Putamen (tissue), 1 donor: ENCODE measurements around the gene RNFT2.

ENCODE experiments used
- DNase-seq: peaks from one replicate; pipeline ENCODE4 v3.0.0-alpha.2; 2016; ENCODE audit warnings: low spot score

RNFT2 gene

DNA sequence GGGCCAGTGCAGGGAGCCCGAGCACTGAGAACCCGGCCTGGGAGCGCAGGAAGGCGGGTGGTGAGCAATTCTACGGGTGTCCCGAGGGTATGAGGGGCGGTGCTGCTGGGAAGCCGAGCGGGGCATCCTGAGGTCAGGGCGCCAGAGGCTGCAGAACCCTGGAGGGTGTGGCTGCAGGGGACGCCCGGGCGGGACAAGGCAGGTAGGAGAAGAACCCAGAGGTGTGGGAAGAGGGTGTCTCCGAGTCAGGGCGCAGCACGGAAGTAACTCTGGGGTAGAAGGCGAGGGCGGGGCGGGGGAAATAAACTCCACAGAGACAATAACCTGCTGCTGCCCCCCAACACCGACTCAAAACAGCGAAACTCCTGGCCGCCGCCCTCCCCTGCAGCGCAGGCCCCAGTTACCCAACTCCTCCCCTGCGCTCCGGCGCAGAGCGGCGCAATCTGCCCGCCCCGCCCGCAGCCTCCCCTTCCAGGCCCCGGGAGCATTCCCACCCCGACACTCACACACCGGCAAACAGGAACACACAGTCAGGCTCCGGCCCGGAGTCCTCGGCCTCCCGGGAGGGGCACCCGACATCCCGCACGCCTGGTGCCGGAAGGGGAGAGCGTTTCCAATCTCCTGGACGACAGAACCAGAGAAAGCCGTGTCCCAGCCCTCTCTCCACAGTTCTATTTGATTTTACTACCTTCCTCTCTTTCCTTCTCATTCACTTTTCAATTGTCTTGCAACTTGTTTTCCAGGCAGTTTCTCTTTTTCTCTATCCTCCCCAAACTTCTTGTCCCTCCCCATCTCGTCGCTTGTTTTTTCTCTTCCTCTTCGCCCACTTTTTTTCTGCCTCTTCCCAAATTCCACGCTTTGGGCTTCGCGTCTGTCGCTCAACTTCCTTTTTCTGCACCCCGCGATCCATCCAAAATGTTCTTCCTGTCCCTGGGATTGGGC lies 140.7 kb downstream of the RNFT2 start:
- DNase-seq, result no peak

DNA sequence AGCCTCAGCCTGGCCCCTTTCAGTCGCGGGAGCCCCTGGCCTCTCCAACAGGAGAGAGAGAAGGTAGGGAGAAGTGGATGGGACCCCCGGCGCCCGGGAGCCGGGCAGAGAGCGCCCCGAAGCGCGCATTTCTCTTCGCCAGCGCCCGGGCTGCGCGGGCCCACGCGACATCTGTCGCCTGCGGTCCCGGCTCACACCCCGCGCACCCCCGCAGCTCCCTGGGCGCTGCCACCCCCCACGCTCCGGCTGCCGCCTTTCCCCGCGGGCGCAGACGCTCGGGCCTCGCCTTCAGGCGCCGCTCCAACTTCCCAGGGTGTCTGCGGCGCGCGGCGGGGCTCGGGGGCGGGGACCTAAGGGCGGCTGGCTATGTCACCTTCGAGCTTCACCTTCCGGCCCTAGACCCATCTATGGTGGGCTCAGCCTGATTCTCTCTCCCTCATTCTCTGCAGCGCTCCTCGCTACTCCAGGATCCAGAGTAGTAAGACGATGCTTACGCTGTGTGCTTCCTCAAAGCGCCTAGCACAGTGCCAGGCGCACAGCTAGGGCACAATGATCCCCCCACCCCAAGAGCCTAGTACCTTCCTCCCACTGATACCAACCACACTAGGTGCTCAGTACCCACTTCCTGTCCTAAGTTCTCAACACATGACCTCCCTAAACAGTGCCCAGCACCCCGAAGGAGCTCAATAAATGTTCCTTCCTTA lies 141.5 kb downstream of the RNFT2 start:
- no peak for DNase-seq

DNA sequence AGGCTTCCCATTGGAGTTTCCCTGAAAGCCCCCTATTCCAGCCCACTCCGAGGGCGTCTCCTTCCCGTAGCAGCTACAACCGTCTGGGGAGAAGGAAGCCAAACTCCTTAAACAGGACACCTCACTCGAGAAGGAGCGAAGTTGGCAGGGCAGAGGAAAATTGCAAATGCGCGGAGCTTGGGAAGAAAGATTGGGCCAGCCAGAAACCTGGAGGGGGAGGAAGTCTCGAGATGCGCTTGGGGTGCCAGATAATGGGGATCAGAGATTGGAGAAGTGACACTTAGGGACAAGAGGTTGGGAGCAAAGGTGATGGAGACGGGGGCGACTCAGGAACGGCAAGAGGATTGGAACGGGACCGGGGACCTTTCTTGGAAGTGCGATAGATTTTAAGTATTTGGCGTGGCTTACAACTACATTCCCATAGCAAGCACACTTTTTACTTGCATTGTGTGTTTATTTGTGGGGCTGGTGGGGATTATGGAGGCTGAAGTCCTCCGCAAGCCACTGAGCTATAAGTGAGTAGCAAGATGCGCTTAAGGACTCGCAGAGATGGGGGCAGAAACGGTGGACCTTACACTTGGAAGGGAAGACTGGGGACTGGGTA lies 142.2 kb downstream of the RNFT2 start:
- DNase-seq, result no peak

DNA sequence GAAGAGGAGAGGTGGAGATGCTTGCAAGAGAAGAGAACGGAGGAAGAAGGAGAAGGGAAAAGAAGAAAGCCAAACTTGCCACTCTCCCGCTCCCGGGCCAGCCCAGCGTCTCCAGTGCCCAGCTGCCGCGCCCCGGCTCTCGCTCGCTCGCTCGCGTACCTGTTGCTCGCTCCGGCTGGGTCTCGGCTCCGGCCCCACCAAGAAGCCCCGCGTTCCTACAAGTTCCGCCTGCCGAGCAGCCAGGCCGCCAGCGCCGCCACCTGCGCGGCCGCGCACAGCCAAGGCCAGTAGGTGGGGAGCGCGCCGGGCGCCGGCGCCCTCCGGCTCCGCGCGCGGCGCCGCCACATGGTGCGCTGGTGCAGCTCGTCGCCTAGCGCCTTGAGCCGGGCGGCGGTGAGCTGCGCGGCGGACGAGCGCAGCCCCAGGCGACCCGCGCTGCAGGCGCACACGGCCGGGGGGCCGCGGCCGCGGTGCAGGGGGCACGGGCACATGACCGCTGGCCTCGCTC lies 142.8 kb downstream of the RNFT2 start:
- DNase-seq, result no peak

DNA sequence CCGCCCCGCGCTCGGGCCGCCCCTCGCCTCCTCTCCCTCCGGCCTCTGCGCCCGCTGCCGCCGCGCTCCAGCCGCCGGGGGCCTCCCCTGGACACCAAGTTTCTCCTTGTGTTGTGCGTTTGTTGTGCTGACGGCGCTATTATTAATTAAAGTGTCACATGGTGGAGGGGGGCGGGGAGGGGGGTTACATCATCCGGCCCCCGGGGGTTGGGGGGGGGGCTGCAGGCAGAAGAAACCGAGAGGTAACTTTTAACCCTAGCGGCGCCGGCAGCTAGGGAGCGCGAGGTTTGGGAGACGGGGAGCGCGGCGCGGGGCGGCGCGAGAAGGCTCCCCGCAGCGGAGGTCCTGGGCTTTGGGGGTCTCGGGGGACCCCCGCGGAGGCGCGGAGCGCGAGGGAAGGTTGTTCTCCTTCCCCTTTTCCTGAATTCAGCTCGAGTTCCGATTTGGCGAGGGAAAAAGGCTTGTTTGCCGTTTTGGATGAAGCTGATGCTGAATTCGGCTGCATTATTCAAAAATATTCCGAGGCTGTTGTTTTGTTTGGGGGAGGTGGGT lies 143.3 kb downstream of the RNFT2 start, which contains the start of gene HRK:
Gene HRK (minus strand): TSS at position 117 of the 552 bp plus-strand sequence. CDS start 134 bp downstream, outside the sequence.
- no peak for DNase-seq

DNA sequence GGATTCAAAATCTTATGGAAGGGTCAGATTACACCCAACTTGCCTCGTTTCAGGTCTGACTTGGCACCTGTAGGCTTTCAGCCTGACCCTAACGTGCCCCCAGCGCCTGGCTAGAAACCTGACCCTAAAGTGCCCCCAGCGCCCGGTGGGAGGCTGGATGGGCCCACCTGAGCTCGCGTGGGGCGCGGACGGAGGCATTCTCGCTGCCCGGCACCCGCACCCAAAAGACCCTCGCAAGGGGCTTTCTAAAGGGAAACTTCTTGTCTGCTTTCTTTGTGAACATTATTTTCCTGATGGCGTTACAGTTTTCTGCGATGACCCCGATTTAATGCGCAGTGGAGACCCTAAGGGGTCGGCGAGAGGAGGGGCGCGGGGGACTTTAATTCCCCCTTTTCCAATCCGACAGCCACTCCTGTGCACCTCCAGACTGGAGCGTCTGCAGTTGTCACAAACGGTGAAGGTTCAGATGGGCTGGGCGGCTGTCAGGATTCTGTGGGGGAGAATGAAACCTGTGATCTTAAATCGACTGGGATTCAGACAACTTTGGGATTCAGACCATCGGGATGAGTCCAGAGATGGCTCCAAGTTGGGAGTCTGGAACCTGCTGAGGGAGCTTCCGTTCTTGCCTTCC lies 143.9 kb downstream of the RNFT2 start:
- no peak for DNase-seq

DNA sequence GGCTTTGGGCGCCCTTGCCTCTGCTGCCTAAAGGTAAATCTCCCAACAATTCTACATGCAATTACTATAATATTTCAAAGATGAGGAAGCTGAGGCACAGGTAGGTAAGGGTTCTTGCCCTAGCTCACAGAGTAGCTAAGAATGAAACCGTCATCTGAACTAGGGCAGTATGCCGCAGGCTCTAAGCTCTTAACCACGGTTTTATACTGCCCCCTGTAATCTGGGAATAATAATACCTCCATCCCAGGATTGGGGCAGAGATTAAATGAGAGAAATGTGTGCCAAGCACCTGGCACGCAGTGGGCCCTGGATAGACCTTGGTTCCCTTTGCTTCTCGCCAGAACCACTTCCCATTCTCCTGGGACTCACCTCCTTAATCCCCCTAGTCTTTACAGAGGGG lies 144.6 kb downstream of the RNFT2 start:
- DNase-seq, result no peak

DNA sequence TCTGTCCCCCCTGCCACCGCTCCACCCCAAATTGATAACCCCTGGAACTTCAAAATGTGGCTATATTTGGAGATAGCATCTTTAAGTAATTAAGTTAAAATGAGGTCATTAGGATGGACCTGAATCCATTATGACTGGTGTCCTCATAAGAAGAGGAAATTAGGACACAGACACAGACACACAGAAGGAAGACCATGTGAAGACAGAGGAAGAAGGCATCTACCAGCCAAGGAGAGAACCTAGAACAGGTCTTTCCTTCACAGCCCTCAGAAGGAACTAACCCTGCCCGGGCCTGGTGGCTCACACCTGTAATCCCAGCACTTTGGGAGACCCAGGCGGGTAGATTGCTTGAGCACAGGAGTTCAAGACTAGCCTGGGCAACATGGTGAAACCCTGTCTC lies 146.8 kb downstream of the RNFT2 start:
- DNase-seq, result no peak

DNA sequence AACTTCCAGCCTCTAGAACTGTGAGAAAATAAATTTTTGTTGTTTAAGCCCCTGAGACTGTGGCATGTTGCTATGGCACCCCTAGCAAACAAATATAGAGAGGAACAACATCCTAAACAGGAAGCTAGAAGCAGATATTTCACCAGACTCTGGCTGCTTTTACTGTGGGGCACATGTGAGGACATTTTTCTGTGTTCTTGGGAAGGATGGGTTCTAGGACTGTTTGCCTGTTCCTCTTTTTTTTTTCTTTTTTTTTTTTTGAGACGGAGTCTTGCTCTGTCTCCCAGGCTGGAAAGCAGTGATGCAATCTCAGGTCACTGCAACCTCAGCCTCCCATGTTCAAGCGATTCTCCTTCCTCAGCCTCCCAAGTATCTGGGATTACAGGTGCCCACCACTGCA lies 147.4 kb downstream of the RNFT2 start:
- no peak for DNase-seq

DNA sequence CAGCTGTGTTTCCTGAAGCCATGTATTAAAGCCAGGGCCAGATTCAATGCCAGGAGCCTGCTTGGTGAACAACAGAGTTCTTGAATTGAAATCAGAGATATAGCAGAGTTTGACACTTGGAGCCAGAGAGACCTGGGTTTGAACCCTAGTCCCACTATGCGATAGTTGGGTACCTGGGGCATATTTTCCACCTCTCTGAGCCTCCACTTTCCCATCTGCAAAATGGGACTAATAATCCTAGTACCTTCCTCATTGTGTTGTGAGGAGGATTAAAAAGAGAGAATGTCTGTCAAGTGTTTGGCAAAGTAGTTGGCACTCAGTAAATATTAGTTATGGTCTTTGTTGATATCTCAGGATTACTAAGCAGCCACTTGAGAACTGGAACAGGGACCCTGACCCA lies 149.1 kb downstream of the RNFT2 start:
- no peak for DNase-seq

DNA sequence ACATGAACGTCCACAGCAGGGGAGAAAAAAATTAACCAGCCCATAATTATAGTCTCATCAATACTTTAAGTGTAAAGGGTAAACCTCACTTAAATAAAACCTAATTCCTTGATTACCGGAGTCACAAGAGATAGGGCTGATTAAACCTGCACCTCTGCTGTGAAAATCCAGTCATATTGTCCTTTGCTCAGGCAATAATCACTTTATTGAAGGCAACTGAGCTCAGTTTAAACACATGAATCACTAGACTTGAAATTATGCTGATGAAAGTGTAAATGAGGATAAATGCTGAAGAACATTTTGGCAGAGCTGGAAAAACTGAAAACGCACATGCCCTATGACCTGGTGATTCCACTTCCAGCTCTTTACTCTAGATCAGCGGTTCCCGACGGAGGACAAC lies 149.8 kb downstream of the RNFT2 start:
- DNase-seq, result no peak

DNA sequence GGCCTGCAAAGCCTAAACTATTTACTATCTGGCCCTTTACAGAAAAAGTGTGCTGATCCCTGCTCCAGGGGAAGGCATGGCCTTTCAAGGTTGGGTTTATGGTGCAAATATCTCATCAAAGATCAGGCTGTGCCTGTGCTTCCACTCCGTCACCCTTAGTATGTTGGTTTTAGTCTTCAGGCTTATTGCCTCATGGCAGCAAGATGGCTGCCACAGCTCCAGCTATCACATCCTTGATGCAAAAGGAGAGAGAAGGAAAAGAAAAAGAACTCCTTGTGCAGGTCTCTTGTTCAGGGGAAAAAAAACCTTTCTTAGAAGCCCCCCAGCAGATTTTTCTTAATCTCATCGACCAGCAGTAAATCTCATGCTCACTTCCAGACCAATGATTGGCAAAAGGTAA lies 152.2 kb downstream of the RNFT2 start:
- DNase-seq, result no peak

DNA sequence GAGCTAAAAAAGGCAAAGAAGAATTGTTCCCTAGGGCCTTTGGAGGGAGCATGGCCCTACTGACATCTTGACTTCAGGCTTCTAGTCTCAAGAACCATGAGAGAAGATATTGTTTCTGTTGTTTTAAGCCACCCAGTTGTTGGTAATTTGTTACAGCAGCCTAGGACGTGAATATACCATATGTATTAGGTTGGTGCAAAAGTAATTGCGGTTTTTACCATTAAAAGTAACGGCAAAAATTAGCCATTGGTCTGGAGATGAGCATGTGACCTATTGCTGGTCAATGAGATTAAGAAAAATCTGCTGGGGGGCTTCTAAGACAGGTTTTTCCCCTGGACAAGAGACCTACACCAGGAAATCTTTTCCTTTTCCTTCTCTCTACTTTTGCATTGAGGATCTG lies 152.9 kb downstream of the RNFT2 start:
- DNase-seq, result no peak

DNA sequence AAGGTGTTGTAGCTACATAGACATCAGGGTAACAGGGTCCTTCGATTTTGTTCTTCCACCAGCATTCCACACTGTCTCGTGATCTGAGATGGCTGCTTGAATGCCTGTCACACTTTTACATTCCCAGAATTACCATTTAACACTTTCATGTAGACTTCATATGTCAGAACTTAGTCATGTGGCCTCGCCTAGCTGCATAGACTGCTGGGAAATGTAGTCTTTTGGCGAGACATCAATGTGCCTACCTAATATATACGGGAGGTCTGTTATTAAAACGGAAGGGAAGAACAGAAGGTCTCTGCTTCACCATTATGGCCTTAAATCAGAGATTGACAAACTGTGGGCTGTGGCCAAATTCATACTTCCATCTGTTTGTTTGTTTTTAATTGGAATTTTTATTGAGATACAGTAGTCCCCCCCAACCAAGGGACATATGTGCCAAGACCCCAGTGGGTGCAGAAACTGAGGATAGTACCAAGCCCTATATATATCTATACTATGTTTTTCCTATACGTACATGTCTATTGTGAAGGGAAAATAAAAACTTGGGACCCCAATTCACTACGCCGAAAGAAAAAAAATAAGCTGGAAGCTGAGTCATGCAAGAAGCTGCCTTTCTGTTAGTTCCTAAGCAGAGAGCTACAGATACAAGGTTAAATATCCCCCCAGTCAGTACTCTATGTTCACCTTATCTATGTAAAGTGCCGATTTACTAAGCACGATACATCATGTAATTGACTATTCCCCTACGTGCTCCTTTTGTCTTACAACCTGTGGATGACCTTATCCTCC lies 154.4 kb downstream of the RNFT2 start:
- no peak for DNase-seq

DNA sequence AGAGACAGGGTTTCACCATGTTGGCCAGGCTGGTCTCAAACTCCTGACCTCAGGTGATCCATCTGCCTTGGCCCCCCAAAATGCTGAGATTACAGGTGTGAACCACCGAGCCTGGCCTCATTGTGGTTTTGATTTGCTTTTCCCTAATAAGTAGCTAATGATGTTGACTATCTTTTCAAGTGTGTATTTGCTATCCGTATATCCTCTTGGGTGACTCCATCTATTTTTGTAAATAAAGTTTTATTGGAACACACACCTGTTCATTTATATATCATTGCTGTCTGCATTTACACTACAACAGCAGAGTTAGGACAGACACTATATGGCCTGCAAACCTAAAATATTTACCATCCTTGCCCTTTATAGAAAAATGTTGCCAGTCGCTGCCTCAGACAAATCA lies 156.8 kb downstream of the RNFT2 start:
- no peak for DNase-seq

DNA sequence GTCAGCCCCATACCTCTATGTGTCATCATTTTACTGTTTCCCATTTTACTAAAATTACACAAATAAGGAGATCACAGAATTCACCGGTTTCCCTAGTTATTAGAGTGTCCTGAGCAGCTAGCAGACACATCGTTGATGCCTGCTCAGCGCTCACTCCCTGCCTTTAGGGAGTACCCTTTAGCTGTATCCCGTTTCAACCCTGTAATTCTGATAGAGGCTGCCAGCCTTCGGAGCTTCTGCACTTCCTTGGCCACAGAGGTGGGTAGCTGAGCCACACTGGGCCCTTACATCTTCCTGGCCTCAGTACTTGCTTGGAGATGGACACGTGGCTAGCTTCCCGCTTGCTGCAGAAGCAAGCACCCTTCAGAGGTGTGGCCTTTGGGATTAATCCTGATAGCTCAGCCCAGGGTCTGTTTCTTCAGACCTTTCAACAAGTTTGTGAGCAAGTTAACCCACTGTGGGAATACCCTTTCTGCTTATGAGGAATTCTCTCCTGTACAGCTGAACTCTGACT lies 158.4 kb downstream of the RNFT2 start:
- no peak for DNase-seq

DNA sequence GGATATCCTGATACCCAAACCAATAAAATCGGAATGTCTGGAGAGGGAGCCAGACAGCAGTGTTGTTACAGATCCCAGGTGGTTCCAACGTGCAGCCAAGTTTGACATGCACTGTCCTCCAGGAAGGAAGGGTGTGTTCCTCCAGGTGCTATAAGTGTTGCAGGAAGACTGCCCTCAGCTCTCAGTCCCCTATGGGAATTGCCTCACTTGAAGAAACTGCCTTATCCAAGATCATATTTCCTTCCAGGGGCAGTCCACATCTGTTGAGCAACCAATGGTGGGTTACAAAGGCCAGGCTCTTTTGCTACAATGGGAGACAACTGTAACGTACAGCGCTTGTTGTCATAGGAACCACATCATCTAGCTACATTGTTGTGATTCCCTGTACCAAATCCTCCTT lies 159.4 kb downstream of the RNFT2 start:
- DNase-seq, result no peak

DNA sequence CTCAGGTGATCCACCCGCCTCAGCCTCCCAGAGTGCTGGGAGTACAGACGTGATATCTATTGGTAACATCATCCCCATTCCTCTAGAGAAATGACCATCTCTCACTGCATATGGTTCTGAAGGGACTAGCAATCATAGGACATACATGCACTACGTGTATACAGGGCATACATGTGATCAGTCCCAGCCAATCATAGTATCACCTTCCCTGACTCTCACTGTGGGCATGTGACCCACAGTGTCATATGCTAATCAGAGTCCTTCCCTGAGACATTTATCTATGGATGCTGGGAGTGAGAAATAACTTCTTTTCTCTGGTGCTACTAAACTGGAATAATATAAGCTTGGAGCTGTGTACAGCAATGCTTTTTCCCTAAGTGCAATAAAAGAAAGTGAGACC lies 160.6 kb downstream of the RNFT2 start:
- DNase-seq, result no peak

DNA sequence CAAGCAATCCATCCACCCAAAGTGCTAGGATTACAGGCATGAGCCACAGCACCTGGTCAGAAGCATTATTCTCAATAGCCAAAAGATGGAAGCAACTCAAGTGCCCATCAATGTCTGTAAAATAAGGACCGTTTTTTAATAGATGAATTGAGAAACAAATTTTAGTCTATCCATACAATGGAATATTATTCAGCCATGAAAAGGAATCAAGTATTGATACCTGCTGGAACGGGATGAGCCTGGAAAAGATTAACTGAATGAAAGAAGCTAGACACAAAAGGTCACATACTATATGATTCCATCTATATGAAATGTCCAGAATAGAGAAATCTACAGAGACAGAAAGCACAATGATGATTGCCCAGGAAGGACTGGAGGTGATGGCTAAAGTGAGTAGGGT lies 163.5 kb downstream of the RNFT2 start:
- DNase-seq, result no peak
